ENCODE results near the gene CEP85L.

Gene CEP85L

GRCh38 chr6:118639054-118639964 lies 12.1 kb downstream of the CEP85L start:
- Histone ChIP-seq H3K4me3 (no peak overlapping the region), H3K9me3 (ENCODE audit: low read depth, low read length) (no peaks in the 10 kb centered on the region), H3K27ac (no peak overlapping the region), H3K36me3 (ENCODE audit: insufficient read depth, low read length) (no peaks in the 10 kb centered on the region), H3K9ac (ENCODE audit: insufficient read length) (no peak overlapping the region)
- no peak for DNase-seq (ENCODE audit: low read depth, low spot score)
- TF ChIP-seq FOXP2 (optimal IDR thresholded peaks at IDR 0.05; ENCODE audit: control extremely low read depth, extremely low read length, insufficient read depth) = no peak
- no peak for TF ChIP-seq POLR2AphosphoS5 (IDR thresholded peaks at IDR 0.05; ENCODE audit: borderline replicate concordance, low read depth, low read length)
- TF ChIP-seq EZH2 (IDR thresholded peaks at IDR 0.05) = no peak

- TF ChIP-seq POLR2AphosphoS5 (IDR thresholded peaks at IDR 0.05; ENCODE audit: borderline replicate concordance, low read depth, low read length) = no peak
- no peak for TF ChIP-seq EZH2 (IDR thresholded peaks at IDR 0.05)
- no peak for TF ChIP-seq FOXP2 (optimal IDR thresholded peaks at IDR 0.05; ENCODE audit: control extremely low read depth, extremely low read length, insufficient read depth)
- H3K9ac ChIP-seq (ENCODE audit: insufficient read length) = no peak overlapping the region
- H3K9me3 ChIP-seq (ENCODE audit: low read depth, low read length) = no peaks in the 10 kb centered on the region
- no peak for DNase-seq (ENCODE audit: low read depth, low spot score)
- H3K36me3 ChIP-seq (ENCODE audit: insufficient read depth, low read length) = no peaks in the 10 kb centered on the region
- no peak overlapping the region for H3K4me3 ChIP-seq
- H3K27ac ChIP-seq = no peak overlapping the region
Measured at GRCh38 chr6:118638288-118638687, 13.1 kb downstream of the CEP85L start.

- H3K36me3 ChIP-seq (ENCODE audit: insufficient read depth, low read length) = no peaks in the 10 kb centered on the region
- H3K4me3 ChIP-seq = no peak overlapping the region
- H3K9me3 ChIP-seq (ENCODE audit: low read depth, low read length) = no peaks in the 10 kb centered on the region
- no peak overlapping the region for H3K9ac ChIP-seq (ENCODE audit: insufficient read length)
- TF ChIP-seq EZH2 (IDR thresholded peaks at IDR 0.05) = no peak
- no peak for TF ChIP-seq FOXP2 (optimal IDR thresholded peaks at IDR 0.05; ENCODE audit: control extremely low read depth, extremely low read length, insufficient read depth)
- TF ChIP-seq POLR2AphosphoS5 (IDR thresholded peaks at IDR 0.05; ENCODE audit: borderline replicate concordance, low read depth, low read length) = no peak
- DNase-seq (ENCODE audit: low read depth, low spot score) = no peak
- H3K27ac ChIP-seq = no peak overlapping the region
Measured at GRCh38 chr6:118635909-118636735, 15.3 kb downstream of the CEP85L start.

- no peak for TF ChIP-seq FOXP2 (optimal IDR thresholded peaks at IDR 0.05; ENCODE audit: control extremely low read depth, extremely low read length, insufficient read depth)
- no peak for TF ChIP-seq POLR2AphosphoS5 (IDR thresholded peaks at IDR 0.05; ENCODE audit: borderline replicate concordance, low read depth, low read length)
- no peak for TF ChIP-seq EZH2 (IDR thresholded peaks at IDR 0.05)
- H3K4me3 ChIP-seq = no peak overlapping the region
- no peak overlapping the region for H3K9ac ChIP-seq (ENCODE audit: insufficient read length)
- H3K36me3 ChIP-seq (ENCODE audit: insufficient read depth, low read length) = no peaks in the 10 kb centered on the region
- H3K9me3 ChIP-seq (ENCODE audit: low read depth, low read length) = no peaks in the 10 kb centered on the region
- H3K27ac ChIP-seq = no peak overlapping the region
- no peak for DNase-seq (ENCODE audit: low read depth, low spot score)
Measured at GRCh38 chr6:118632359-118632758, 19.0 kb downstream of the CEP85L start.

- DNase-seq (ENCODE audit: low read depth, low spot score) = no peak
- Histone ChIP-seq H3K4me3 (no peak overlapping the region), H3K9me3 (ENCODE audit: low read depth, low read length) (no peaks in the 10 kb centered on the region), H3K36me3 (ENCODE audit: insufficient read depth, low read length) (no peaks in the 10 kb centered on the region), H3K27ac (no peak overlapping the region), H3K9ac (ENCODE audit: insufficient read length) (no peak overlapping the region)
- no peak for TF ChIP-seq POLR2AphosphoS5 (IDR thresholded peaks at IDR 0.05; ENCODE audit: borderline replicate concordance, low read depth, low read length)
- no peak for TF ChIP-seq EZH2 (IDR thresholded peaks at IDR 0.05)
- TF ChIP-seq FOXP2 (optimal IDR thresholded peaks at IDR 0.05; ENCODE audit: control extremely low read depth, extremely low read length, insufficient read depth) = no peak
Measured at GRCh38 chr6:118630923-118631322, 20.5 kb downstream of the CEP85L start.

- TF ChIP-seq POLR2AphosphoS5 (IDR thresholded peaks at IDR 0.05; ENCODE audit: borderline replicate concordance, low read depth, low read length) = no peak
- TF ChIP-seq EZH2 (IDR thresholded peaks at IDR 0.05) = no peak
- TF ChIP-seq FOXP2 (optimal IDR thresholded peaks at IDR 0.05; ENCODE audit: control extremely low read depth, extremely low read length, insufficient read depth) = no peak
- H3K36me3 ChIP-seq (ENCODE audit: insufficient read depth, low read length) = no peaks in the 10 kb centered on the region
- H3K27ac ChIP-seq = no peak overlapping the region
- no peak for DNase-seq (ENCODE audit: low read depth, low spot score)
- H3K4me3 ChIP-seq = no peak overlapping the region
- H3K9ac ChIP-seq (ENCODE audit: insufficient read length) = no peak overlapping the region
- no peaks in the 10 kb centered on the region for H3K9me3 ChIP-seq (ENCODE audit: low read depth, low read length)
Measured at GRCh38 chr6:118630067-118630466, 21.3 kb downstream of the CEP85L start.

GRCh38 chr6:118627724-118628123 lies 23.7 kb downstream of the CEP85L start:
- H3K27ac ChIP-seq = no peak overlapping the region
- H3K9ac ChIP-seq (ENCODE audit: insufficient read length) = no peak overlapping the region
- H3K4me3 ChIP-seq = no peak overlapping the region
- no peak for DNase-seq (ENCODE audit: low read depth, low spot score)
- TF ChIP-seq EZH2 (IDR thresholded peaks at IDR 0.05) (no peak), POLR2AphosphoS5 (IDR thresholded peaks at IDR 0.05; ENCODE audit: borderline replicate concordance, low read depth, low read length) (no peak)
- no peaks in the 10 kb centered on the region for H3K36me3 ChIP-seq (ENCODE audit: insufficient read depth, low read length)
- H3K9me3 ChIP-seq (ENCODE audit: low read depth, low read length) = no peaks in the 10 kb centered on the region

GRCh38 chr6:118625833-118626232 lies 25.6 kb downstream of the CEP85L start:
- TF ChIP-seq EZH2 (IDR thresholded peaks at IDR 0.05) = no peak
- TF ChIP-seq FOXP2 (optimal IDR thresholded peaks at IDR 0.05; ENCODE audit: control extremely low read depth, extremely low read length, insufficient read depth) = no peak
- TF ChIP-seq POLR2AphosphoS5 (IDR thresholded peaks at IDR 0.05; ENCODE audit: borderline replicate concordance, low read depth, low read length) = no peak
- no peak overlapping the region for H3K4me3 ChIP-seq
- no peak for DNase-seq (ENCODE audit: low read depth, low spot score)
- no peak overlapping the region for H3K27ac ChIP-seq
- H3K9ac ChIP-seq (ENCODE audit: insufficient read length) = no peak overlapping the region
- no peaks in the 10 kb centered on the region for H3K9me3 ChIP-seq (ENCODE audit: low read depth, low read length)
- no peaks in the 10 kb centered on the region for H3K36me3 ChIP-seq (ENCODE audit: insufficient read depth, low read length)
